GM12873 (cell line): ENCODE data around the gene SLC5A1.

Experiments
- TF ChIP-seq, protein P1 (sequence below): IDR thresholded peaks from 2 replicates; pipeline ENCODE4 v1.5.1; 2012; ENCODE audit warnings: low read depth, mild to moderate bottlenecking, moderate library complexity, low read length, control low read depth; ENCODE audit not compliant: insufficient read depth; ENCODE audit errors: missing control alignments

Gene SLC5A1

DNA sequence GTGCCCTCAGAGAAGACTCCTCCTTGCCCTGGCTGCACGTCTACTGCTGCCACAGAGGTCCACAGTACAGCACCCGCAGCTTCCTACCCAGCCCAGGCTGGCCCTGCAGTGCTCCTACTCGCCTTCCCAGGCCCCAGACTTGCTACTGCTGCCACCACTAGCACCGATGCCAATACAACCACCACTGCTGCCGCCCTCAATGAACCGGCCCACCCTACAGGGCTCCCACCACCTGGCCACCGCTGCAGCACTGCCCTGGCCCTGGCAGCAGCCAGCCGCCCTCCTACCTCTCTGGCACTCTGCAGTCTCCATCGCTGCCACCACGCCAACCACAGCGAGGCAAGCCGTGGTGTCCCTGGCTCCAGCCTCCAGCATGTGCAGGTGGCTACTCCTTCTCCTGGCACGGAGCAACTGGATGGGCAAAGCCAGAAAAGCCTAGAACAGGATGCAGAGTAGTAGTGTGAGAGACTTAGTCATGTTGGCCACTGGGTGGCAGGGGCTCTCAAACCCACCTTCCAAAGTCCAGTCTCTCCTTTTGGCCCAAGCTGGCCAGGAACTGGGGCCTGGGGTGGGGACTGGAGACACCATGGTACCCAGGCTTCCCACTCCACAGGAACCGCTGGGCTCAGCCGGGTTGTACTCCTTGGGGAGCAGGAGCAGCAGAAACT, 76.6 kb downstream of the SLC5A1 start:
- TF ChIP-seq, protein P1, sequence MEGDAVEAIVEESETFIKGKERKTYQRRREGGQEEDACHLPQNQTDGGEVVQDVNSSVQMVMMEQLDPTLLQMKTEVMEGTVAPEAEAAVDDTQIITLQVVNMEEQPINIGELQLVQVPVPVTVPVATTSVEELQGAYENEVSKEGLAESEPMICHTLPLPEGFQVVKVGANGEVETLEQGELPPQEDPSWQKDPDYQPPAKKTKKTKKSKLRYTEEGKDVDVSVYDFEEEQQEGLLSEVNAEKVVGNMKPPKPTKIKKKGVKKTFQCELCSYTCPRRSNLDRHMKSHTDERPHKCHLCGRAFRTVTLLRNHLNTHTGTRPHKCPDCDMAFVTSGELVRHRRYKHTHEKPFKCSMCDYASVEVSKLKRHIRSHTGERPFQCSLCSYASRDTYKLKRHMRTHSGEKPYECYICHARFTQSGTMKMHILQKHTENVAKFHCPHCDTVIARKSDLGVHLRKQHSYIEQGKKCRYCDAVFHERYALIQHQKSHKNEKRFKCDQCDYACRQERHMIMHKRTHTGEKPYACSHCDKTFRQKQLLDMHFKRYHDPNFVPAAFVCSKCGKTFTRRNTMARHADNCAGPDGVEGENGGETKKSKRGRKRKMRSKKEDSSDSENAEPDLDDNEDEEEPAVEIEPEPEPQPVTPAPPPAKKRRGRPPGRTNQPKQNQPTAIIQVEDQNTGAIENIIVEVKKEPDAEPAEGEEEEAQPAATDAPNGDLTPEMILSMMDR: peak; percentile 5

DNA sequence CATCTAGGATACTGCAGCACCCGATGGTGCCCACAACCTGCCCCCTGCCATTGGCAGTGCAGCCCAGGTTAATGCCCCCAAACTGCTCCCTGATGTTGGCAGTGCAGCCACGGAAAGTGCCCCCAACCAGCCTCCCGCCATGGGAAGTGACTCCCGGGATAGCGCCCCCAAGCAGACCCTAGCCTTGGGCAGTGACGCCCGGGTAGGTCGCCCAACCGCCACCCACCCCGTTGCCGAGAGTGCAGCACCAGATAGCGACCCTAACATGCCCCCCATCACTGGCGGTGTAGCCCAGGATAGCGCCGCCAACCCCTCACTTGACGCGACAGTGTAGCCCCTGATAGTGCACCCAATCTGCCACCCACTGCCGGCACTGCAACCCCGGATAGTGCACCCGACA, 77.5 kb downstream of the SLC5A1 start:
- TF ChIP-seq, protein P1: no peak

DNA sequence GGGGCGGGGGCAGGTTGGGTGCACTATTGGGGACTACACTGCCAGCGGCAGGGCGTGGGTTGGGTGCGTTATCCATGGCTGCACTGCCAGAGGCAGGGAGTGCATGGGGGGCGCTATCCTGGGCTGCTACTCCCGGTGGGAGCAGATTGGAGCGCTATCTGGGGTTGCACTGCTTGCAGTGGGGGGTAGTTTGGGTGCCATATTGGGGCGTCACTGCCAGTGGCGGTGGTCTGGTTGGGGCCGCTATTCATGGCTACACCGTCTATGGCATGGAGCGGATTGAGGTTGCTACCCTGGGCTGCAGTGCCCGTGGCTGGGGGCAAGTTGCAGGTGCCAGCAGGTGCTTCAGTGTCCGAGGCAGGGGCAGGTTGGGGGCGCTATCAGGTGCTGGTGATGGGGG, 79.8 kb downstream of the SLC5A1 start:
- TF ChIP-seq, protein P1: no peak

DNA sequence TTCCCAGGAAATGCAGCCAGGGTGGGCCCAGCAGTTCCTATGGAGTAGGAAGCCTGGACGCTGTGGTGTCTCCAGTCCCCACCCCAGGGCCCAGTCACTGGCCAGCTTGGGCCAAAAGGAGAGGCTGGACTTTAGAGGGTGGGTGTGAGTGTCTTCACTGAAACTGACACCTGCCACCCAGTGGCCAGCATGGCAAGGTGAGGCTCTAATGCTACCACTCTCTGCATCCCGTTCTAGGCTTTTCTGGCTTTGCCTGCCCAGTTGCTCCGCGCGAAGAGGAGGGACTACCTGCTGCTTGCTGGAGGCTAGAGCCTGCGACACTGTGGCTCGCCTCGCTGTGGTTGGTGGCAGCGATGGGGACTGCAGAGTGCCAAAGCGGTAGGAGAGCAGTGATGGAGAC, 80.6 kb downstream of the SLC5A1 start:
- TF ChIP-seq, protein P1: peak; percentile 50

DNA sequence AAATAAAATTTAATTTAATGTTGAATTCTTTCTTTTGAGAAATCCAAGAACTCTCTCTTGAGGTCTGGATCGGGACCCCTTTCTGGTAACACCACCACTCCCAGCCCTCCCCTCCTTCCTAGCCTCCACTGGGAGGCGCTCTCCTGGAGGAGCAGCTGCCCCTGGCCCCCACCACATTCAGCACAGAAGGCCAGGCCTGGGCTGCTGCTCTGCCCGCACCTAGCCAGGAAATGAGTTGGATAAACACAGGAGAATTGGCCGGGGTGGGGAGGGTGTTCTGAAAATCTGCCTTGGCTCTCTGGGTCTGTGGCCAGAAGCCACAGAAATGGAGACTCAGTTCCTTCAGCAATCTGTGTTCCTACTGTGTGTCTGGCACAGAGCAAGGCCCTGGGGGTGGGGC, 84.8 kb downstream of the SLC5A1 start:
- TF ChIP-seq, protein P1: no peak

DNA sequence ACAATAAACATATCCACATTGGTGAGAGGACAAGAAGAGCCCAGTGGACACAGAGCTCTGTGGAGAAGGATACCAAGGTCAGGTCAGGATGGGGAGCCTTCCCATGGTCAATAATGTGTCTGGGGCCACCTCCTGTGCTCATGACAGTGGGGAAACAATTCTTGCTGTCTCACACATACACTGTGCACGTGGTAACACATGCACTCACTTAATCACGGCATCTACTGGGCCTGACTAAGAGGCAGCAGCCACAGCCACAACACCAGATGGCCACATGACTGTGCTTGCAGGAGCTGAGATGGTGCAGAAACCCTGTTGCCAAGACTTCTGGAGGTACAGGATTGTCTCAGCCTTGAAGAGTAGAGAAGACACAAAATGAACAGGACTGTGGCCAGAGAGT, 87.4 kb downstream of the SLC5A1 start:
- TF ChIP-seq, protein P1: no peak

DNA sequence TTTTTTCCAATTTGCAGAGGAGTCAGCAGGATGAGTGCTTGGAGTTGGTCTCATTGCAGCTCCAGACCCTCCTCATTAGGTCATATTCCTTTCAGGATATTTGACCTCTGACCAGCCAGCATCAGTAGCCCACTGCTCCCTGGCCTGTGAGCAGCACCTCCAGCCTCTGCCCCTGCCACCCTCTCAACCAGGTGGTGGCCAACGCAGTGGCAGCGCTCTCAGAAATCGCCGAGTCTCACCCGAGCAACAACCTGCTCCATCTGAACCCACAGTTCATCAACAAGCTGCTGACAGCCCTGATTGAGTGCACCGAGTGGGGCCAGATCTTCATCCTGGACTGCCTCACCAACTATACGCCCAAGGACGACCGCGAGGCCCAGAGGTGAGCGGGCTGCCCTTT, 89.1 kb downstream of the SLC5A1 start:
- TF ChIP-seq, protein P1: no peak
